T-helper 9 cell (primary cell): ENCODE data around the gene KLF13.

Experiments
- DNase-seq: peaks from one replicate; pipeline ENCODE4 v3.0.0-alpha.2; 2020
- total RNA-seq, 2 donors: gene quantifications; one replicate each; lab custom pipeline; 2026; lab: John Stamatoyannopoulos, UW

The KLF13 gene
- 583 to 786 reads per million in 2 donors for total RNA-seq

- DNase-seq, result peak; percentile 99
Observed at GRCh38 chr15:31326156-31326874, at the start of gene KLF13. Gene KLF13 (plus strand): TSS chr15:31326835. CDS start chr15:31327213, 378 bp downstream.

GRCh38 chr15:31277335-31278060 is 49.1 kb upstream of the KLF13 start:
- no peak for DNase-seq

GRCh38 chr15:31278061-31278445 is 48.6 kb upstream of the KLF13 start:
- DNase-seq, result no peak

GRCh38 chr15:31278544-31279220 is 48.0 kb upstream of the KLF13 start:
- DNase-seq, result no peak

GRCh38 chr15:31279221-31280045 is 47.2 kb upstream of the KLF13 start:
- DNase-seq, result no peak

GRCh38 chr15:31280046-31280830 is 46.4 kb upstream of the KLF13 start:
- DNase-seq, result no peak

- DNase-seq, result no peak
Observed at GRCh38 chr15:31280831-31281216, 45.8 kb upstream of the KLF13 start.

- no peak for DNase-seq
Observed at GRCh38 chr15:31283043-31283442, 43.6 kb upstream of the KLF13 start.

- no peak for DNase-seq
Observed at GRCh38 chr15:31285772-31286261, 40.8 kb upstream of the KLF13 start.

- no peak for DNase-seq
Observed at GRCh38 chr15:31291048-31291578, 35.5 kb upstream of the KLF13 start.

- no peak for DNase-seq
Observed at GRCh38 chr15:31292391-31293015, 34.1 kb upstream of the KLF13 start.

- DNase-seq, result no peak
Observed at GRCh38 chr15:31293655-31294054, 33.0 kb upstream of the KLF13 start.

GRCh38 chr15:31294067-31294466 is 32.6 kb upstream of the KLF13 start:
- no peak for DNase-seq

- DNase-seq, result no peak
Observed at GRCh38 chr15:31295658-31296057, 31.0 kb upstream of the KLF13 start.

GRCh38 chr15:31296219-31296645 is 30.4 kb upstream of the KLF13 start:
- DNase-seq, result no peak

- no peak for DNase-seq
Observed at GRCh38 chr15:31296646-31297574, 29.7 kb upstream of the KLF13 start.

- no peak for DNase-seq
Observed at GRCh38 chr15:31297575-31298456, 28.8 kb upstream of the KLF13 start.

- DNase-seq, result no peak
Observed at GRCh38 chr15:31298707-31299172, 27.9 kb upstream of the KLF13 start.
